GM21526 (cell line): ENCODE data around the gene ALKBH6.
"Not testable (repeated sequence)": the region's sequence is repeated elsewhere in the genome, so short reads cannot be mapped to it uniquely, and the experiment has no call there.

Experiments
- ATAC-seq: cut with Tn5 transposase; IDR thresholded peaks from one replicate; pipeline ENCODE4 v1.9.1; 2021; ENCODE audit warnings: moderate library complexity; ENCODE audit not compliant: unreplicated experiment, low FRiP score

Gene ALKBH6

GRCh38 chr19:36014012-36014924, at the start of gene ALKBH6:
ALKBH6 (minus strand) TSS chr19:36014213; CDS start chr19:36013397, 816 bp downstream.
- ATAC-seq, result peak; percentile 92

- no peak for ATAC-seq
These were observed 47.4 kb upstream of the ALKBH6 start for GRCh38 chr19:36061367-36061766.

- ATAC-seq, result no peak
These were observed 46.4 kb upstream of the ALKBH6 start for GRCh38 chr19:36060430-36060829.

GRCh38 chr19:36059180-36059910, 45.3 kb upstream of the ALKBH6 start:
- no peak for ATAC-seq

- no peak for ATAC-seq
These were observed 44.6 kb upstream of the ALKBH6 start for GRCh38 chr19:36058481-36059179.

GRCh38 chr19:36054733-36055686, 41.0 kb upstream of the ALKBH6 start, which contains the start of gene WDR62:
WDR62 (plus strand) TSS chr19:36054897; CDS start chr19:36054972, 75 bp downstream.
- ATAC-seq, result peak; percentile 61

- ATAC-seq, result peak; percentile 81
These were observed 40.2 kb upstream of the ALKBH6 start, which contains the start of gene THAP8 for GRCh38 chr19:36054119-36054732. THAP8 (minus strand) TSS chr19:36054285; CDS start chr19:36054217, 68 bp downstream.

GRCh38 chr19:36051637-36052036, 37.6 kb upstream of the ALKBH6 start:
- no peak for ATAC-seq

- ATAC-seq, result no peak
These were observed 37.2 kb upstream of the ALKBH6 start for GRCh38 chr19:36051236-36051635.

GRCh38 chr19:36049080-36049698, 35.2 kb upstream of the ALKBH6 start:
- no peak for ATAC-seq

- ATAC-seq, result no peak
These were observed 33.8 kb upstream of the ALKBH6 start for GRCh38 chr19:36047835-36048234.

GRCh38 chr19:36046443-36047050, 32.5 kb upstream of the ALKBH6 start:
- no peak for ATAC-seq

GRCh38 chr19:36043952-36044351, 29.9 kb upstream of the ALKBH6 start:
- ATAC-seq, result no peak

- no peak for ATAC-seq
These were observed 27.8 kb upstream of the ALKBH6 start for GRCh38 chr19:36041831-36042230.

GRCh38 chr19:36041092-36041491, 27.1 kb upstream of the ALKBH6 start:
- not testable (repeated sequence) for ATAC-seq

- ATAC-seq, result no peak
These were observed 26.5 kb upstream of the ALKBH6 start for GRCh38 chr19:36040495-36040894.

GRCh38 chr19:36032251-36033104, 18.5 kb upstream of the ALKBH6 start, which contains the start of gene CLIP3:
CLIP3 (minus strand) TSS chr19:36032873; CDS start chr19:36032357, 516 bp downstream.
- no peak for ATAC-seq
